GM21447 (cell line): ENCODE data around the gene NUCKS1.

Experiments
- ATAC-seq: cut with Tn5 transposase; IDR thresholded peaks from one replicate; pipeline ENCODE4 v1.9.1; 2021; ENCODE audit not compliant: unreplicated experiment

The NUCKS1 gene

DNA sequence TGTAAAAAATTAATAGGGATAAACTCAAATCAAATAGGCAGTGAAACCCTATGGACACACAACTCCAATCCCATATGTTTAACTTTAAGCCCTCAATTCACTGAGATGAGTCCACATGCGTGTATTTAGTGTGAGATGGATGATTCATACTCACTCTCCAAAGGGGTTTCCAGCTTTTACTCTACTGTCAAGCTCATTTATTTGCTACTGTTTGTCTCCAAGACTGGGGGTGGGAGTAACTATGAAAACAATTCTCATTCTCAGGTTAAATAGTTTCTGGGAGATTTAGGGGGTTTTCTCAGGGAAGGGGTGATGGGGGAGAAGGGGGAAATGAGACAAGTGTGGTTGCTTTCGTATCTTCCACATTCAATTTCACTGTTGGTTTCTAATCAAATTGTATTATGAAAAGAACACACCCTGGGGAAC is 22.6 kb upstream of the NUCKS1 start:
- no peak for ATAC-seq

GRCh38 chr1:205770618-205771017 is 20.6 kb upstream of the NUCKS1 start:
- ATAC-seq, result no peak

DNA sequence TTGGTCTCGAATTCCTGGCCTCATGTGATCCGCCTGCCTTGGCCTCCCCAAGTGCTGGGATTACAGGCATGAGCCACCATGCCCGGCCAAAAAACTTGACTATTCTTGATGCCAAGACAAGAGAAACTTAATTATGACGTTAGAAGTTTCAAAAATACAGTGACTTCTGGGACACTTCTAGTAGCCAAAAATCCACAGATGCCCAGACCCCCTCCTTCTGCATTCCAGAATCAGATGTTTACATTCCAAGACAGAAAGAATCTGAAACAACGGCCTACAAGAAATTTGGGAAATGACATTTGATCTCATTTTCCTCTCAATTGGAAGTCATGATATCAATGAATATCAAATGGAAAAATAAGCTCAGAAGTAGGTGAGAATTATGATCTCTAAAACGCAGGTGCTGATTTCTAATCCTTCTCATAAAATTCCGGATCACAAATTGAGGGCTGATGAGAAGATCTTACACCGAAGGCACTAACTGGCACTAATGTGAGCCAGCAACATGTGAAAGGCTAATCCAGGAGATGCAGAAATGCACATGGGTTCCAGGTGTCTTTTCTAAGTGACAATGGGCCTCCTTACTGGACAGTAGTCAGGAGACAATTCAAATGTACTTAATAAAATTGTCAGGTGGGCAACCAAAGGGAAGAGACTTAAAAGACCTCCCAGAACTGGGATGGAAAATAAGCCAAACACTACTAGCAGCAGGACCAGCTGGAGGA is 19.8 kb upstream of the NUCKS1 start:
- no peak for ATAC-seq

- ATAC-seq, result no peak
Observed at GRCh38 chr1:205767248-205767647, 17.3 kb upstream of the NUCKS1 start.

DNA sequence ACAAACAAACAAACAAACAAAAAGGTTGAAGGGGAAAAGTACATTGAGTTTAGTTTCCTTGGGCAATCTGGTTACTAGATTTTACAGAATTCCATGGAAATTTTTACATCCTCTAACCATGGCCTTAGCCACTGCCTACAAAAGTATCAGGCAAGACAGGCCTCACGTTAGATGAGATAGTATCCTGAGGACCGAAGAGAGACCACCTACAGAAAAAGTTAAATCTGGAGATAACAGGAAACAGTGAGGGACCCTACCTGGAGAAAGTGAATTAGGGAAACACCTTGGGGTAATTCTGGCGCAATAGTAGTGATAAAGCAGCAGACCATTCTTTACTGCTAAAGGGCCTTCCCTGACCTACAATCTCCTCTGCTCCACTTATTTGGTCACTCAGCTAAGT is 16.6 kb upstream of the NUCKS1 start:
- no peak for ATAC-seq

DNA sequence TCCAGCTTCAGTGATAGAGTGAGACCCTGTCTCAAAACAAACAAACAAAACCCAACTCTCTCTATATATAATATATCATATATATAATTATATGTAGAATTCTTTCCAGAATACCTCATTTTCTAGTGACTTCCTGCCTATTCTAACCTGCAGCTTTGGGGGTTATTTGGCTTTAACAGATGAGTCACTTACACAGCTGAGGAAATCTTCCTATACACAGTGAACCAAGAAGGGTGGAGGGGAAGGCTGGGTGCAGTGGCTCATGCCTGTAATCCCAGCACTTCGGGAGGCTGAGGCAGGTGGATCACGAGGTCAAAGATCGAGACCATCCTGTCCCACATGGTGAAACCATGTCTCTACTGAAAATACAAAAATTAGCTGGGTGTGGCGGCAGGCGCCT is 16.1 kb upstream of the NUCKS1 start:
- ATAC-seq, result no peak

DNA sequence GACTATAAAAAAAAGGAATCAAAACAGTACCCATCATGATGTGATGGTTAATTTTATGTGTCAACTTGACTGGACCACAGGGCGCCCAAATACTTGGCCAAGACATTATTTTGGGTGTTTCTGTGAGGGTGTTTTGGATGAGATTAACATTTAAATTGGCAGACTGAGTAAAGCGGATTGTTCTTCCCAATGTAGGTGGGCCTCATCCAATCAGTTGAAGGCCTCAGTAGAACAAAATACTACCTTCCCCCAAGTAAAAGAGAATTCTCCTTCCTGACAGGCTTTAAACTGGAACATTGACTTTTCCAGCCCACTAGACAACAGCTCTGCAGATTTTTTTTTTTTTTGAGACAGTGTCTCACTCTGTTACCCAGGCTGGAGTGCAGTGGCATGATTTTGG is 14.6 kb upstream of the NUCKS1 start:
- no peak for ATAC-seq

DNA sequence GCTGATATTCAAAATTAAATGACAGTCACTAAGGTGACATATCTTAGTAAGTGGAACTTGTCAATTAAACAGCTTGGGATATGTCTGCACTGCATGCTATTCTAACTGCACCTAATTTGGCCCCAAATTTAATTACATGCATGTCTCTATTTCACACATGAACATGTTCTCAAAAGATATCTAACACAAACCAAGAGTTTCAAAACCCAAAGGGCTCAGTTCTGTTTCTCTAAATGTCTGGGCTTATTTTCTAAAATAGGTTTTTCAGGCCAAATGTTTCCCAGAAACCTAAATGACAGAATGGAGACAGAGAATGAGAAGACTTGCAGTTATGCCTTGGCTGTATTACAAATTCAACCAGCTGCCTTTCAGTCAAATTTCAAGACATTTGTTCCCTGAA is 14.0 kb upstream of the NUCKS1 start:
- no peak for ATAC-seq

DNA sequence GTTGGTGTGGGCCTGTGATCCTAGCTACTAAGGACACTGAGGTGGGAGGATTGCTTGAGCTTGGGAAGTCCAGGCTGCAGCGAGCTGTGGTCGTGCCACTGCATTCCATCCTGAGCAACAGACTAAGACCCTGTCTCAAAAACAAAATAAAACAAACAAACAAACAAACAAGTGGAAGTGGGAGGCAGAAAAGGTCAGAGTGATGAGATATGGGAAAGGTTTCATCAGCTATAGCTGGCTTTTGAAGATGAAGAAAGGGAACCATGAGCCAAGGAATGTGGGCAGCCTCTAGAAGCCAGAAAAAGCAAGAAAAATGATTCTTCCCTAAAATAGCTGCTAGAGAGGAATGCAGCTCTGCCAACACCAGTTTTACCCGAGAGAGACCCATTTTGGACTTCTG is 10.6 kb upstream of the NUCKS1 start:
- no peak for ATAC-seq

DNA sequence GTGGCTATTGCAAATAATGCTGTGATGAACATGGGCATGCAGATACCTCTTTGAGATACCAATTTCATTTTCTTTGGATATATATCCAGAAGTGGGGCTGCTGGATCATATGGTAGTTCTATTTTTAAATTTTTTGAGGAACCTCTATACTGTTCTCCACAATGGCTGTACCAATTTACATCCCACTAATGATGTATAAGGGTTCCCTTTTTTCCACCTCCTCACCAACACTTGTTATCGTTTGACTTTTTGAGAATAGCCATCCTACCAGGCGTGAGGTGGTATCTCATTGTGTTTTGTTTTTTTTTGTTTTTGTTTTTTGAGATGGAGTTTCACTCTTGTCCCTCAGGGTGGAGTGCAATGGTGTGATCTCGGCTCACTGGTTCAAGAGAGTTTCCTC is 6.6 kb upstream of the NUCKS1 start:
- ATAC-seq, result no peak

- no peak for ATAC-seq
Observed at GRCh38 chr1:205754857-205755256, 4.9 kb upstream of the NUCKS1 start.

- no peak for ATAC-seq
Observed at GRCh38 chr1:205751036-205751651, 1.2 kb upstream of the NUCKS1 start.

DNA sequence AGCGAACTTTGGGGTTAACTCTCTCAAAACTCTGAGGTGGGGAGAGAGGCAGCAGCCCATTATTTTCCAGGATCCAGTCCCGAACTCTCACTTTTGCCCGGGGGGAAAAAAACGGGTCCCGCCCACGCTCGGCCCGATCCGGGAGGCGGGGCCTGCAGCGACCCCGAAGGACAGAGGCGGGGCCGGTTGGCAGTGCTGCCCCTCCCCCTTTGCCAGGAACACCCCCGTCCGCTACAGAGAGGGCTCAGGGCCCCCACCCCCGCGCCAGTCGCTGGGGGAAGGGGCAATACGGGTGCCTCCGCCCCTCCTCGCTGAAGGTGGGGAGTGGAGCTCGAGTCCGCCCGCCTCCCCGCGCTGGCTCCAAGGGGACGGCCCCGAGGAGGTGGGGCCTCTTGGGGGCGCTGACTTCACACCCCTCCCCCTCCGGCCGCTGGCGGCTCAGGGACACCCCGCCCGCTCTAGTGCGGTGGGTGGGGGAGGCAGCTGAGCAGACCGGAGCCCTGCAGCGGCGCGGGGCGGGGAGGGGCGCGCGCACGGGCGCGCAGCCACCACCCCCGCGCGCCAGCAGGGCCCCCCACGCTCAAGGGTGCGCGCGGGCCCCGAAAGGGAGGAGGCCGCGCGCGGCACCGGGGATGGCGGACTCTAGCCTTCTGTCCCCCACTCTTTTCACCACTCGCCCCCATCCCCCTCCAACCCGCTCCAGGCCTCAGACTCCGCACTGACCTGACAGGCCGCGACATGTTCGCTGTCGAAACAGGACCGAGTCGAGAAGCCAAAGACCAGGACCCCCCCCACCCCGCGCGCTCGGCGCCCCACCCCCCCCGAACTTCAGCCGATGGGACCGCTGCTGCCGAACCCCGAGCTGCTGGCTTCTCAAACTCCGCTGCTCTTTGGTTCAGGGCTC is 496 bp downstream of the NUCKS1 start:
- peak; percentile 63 for ATAC-seq

GRCh38 chr1:205748403-205749233 is 1.4 kb downstream of the NUCKS1 start:
- ATAC-seq, result peak; percentile 17

- no peak for ATAC-seq
Observed at GRCh38 chr1:205746757-205747412, 3.1 kb downstream of the NUCKS1 start.

GRCh38 chr1:205744403-205744802 is 5.6 kb downstream of the NUCKS1 start:
- ATAC-seq, result no peak

DNA sequence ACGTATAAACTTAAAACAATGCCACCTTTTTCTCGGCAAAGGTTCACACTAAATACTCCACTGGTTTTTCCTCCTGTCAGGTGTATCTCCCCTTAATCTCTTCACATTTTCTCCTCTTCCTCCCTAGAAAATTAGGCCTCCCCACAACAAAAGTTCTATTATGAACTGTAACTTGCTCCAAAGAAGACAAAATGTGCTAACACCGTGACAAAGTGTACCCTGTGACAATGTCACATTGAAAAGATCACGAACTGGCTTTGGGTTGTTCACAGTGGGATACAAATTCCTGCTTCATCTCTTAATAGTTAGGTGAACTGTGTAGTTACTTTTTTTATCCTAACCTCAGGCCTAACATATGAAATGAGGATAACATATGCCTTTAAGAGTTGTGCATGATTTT is 6.0 kb downstream of the NUCKS1 start:
- ATAC-seq, result no peak

- ATAC-seq, result no peak
Observed at GRCh38 chr1:205741681-205742080, 8.3 kb downstream of the NUCKS1 start.

DNA sequence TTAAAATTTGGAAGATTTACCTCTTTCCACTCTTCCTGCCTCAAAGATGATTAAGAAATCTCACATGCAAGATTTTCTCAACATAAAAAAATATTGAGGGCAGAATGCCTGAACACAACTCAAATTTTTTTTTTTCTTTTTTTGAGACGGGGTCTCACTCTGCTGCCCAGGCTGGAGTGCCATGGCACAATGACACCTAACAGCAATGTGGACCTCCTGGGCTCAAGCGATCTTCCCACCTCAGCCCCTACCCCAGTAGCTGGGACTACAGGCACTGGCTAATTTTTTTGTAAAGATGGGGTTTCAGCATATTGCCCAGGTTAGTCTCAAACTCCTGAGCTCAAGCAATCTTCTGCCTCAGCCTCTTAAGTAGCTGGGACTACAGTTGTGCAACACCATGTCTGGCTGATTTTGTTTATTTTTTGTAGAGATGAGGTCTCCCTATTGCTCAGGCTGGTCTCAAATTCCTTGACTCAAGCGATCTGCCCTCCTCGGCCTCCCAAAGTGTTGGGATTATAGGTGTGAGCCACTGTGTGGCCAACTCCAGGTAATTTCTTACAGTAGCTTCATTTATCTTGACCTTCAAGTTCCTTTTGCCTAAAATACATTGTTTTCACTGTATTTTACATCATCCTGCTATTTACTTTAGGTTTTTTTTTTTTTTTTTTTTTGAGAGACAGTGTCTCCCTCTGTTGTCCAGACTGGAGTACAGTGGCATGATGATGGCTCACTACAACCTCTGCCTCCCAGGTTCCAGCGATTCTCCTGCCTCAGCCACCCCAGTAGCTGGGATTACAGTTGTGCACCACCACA is 10.4 kb downstream of the NUCKS1 start:
- ATAC-seq, result no peak

- no peak for ATAC-seq
Observed at GRCh38 chr1:205735218-205735617, 14.8 kb downstream of the NUCKS1 start.
